Osteoblast (primary cell): ENCODE results near the gene CD300LG. TPM values are rescaled to one million over a fixed set of nuclear protein-coding genes. Genes with fewer than 3 reads are reported as not detected.

Source experiments
- DNase-seq: peaks from one replicate; pipeline ENCODE4 v3.0.0; 2011; ENCODE audit warnings: low spot score, mixed read lengths; ENCODE audit not compliant: insufficient read length; ENCODE audit errors: missing footprints
- H2AFZ ChIP-seq: 2 replicates; pipeline ENCODE4 v1.6.0; 2011; ENCODE audit warnings: mild to moderate bottlenecking, low read length
- H3K27ac ChIP-seq: 2 replicates; pipeline ENCODE4 v1.5.1; 2011; ENCODE audit warnings: mild to moderate bottlenecking, low read depth, low read length, moderate library complexity
- H3K27me3 ChIP-seq: 2 replicates; pipeline ENCODE4 v1.6.0; 2012; ENCODE audit warnings: mild to moderate bottlenecking, control low read depth, inconsistent platforms, low read length, moderate library complexity; ENCODE audit not compliant: insufficient read depth
- H3K36me3 ChIP-seq: 2 replicates; pipeline ENCODE4 v1.5.1; 2011; ENCODE audit warnings: mild to moderate bottlenecking, low read length, control low read depth, moderate library complexity; ENCODE audit not compliant: insufficient read depth
- H3K4me1 ChIP-seq: 2 replicates; pipeline ENCODE4 v1.5.1; 2011; ENCODE audit warnings: mild to moderate bottlenecking, low read length, control low read depth, moderate library complexity; ENCODE audit not compliant: insufficient read depth
- H3K4me2 ChIP-seq: 2 replicates; pipeline ENCODE4 v1.6.0; 2011; ENCODE audit warnings: mild to moderate bottlenecking, low read length; ENCODE audit not compliant: insufficient read depth
- H3K4me3 ChIP-seq: fragments of 200-600 bp; sonication (generic); 3 replicates; pipeline ENCODE4 v1.5.1; 2012; ENCODE audit warnings: mild to moderate bottlenecking, low read length, inconsistent platforms; ENCODE audit not compliant: insufficient read depth
- H3K79me2 ChIP-seq: 2 replicates; pipeline ENCODE4 v1.6.0; 2012; ENCODE audit warnings: mild to moderate bottlenecking, low read length, control low read depth, inconsistent platforms; ENCODE audit not compliant: insufficient read depth
- H3K9me3 ChIP-seq: 2 replicates; pipeline ENCODE4 v1.5.1; 2011; ENCODE audit warnings: low read depth, low read length, control low read depth
- H4K20me1 ChIP-seq: 2 replicates; pipeline ENCODE4 v1.6.0; 2012; ENCODE audit warnings: mild to moderate bottlenecking, low read length, control low read depth; ENCODE audit not compliant: insufficient read depth
- total RNA-seq: library from RNA; depleted of rRNA; stranded (reverse); fragments of >200 nt; gene quantifications from 2 replicates; pipeline ENCODE4 v1.2.3, GENCODE V29; 2012
- TF ChIP-seq, protein P1 (sequence below): IDR thresholded peaks from 2 replicates; pipeline ENCODE4 v1.5.1; 2011; ENCODE audit warnings: mild to moderate bottlenecking, low read depth, low read length, moderate library complexity; ENCODE audit errors: extremely low read depth

Gene CD300LG
- total RNA-seq, 1 donor: not detected

DNA sequence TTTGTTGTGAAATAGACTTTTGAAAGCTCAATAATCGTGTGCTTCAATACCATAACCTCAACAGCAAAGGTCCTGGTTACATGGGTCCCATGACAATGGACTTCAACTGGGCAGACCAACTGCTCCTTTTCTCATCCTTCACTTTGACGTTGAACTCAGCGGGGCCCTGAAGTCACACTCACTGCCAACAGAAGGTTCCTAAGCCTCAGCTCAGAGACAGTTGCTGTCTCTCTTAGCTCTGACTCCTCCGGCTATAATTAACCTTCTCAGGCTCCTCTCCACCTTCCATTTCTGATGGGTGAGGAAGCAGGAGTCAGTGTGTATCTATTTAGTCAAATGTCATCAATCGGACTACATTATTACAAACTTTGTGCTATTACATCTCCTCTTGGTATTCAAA lies 37.9 kb upstream of the CD300LG start:
- Histone ChIP-seq H2AFZ (no peak overlapping the region), H3K27me3 (no peaks in the 10 kb centered on the region), H3K79me2 (no peaks in the 10 kb centered on the region), H3K9me3 (no peaks in the 10 kb centered on the region), H3K4me2 (no peak overlapping the region), H3K36me3 (peaks cover 36% of the 10 kb centered on the region), H4K20me1 (no peaks in the 10 kb centered on the region), H3K4me1 (no peaks in the 10 kb centered on the region), H3K4me3 (no peak overlapping the region), H3K27ac (no peak overlapping the region)
- TF ChIP-seq, protein P1, sequence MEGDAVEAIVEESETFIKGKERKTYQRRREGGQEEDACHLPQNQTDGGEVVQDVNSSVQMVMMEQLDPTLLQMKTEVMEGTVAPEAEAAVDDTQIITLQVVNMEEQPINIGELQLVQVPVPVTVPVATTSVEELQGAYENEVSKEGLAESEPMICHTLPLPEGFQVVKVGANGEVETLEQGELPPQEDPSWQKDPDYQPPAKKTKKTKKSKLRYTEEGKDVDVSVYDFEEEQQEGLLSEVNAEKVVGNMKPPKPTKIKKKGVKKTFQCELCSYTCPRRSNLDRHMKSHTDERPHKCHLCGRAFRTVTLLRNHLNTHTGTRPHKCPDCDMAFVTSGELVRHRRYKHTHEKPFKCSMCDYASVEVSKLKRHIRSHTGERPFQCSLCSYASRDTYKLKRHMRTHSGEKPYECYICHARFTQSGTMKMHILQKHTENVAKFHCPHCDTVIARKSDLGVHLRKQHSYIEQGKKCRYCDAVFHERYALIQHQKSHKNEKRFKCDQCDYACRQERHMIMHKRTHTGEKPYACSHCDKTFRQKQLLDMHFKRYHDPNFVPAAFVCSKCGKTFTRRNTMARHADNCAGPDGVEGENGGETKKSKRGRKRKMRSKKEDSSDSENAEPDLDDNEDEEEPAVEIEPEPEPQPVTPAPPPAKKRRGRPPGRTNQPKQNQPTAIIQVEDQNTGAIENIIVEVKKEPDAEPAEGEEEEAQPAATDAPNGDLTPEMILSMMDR: no peak
- no peak for DNase-seq

DNA sequence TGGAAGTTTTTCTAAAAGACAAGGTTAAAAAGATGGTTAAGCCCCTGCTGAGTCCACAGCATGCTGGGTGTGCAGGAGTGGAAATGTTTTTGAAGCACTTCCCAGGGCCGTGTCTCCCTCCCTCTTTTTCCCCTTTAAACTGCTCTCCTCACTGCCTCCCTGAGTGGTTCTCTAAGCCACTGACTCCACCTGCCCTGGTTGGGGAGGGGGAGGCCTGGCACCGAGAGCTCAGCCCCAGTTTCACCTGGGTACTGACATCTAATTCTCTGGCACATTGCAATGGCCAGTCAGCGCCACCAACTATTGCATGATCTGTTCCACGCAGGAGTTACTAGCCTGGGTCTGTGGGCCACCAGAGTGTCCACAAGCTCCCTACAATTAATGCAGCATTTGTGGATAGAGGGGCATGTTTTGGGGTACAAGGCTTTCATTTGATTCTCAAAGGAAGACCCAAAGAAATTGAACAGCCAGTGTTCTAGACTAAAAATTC lies 36.7 kb upstream of the CD300LG start:
- Histone ChIP-seq H2AFZ (no peak overlapping the region), H3K4me3 (no peak overlapping the region), H3K4me1 (peaks cover 9% of the 10 kb centered on the region), H3K36me3 (peaks cover 41% of the 10 kb centered on the region), H3K9me3 (no peaks in the 10 kb centered on the region), H4K20me1 (no peaks in the 10 kb centered on the region), H3K79me2 (no peaks in the 10 kb centered on the region), H3K27ac (no peak overlapping the region), H3K4me2 (no peak overlapping the region), H3K27me3 (no peaks in the 10 kb centered on the region)
- DNase-seq: no peak
- TF ChIP-seq, protein P1: no peak

GRCh38 chr17:43810823-43811222 lies 36.2 kb upstream of the CD300LG start:
- Histone ChIP-seq H3K27ac (no peak overlapping the region), H3K36me3 (peaks cover 41% of the 10 kb centered on the region), H3K27me3 (no peaks in the 10 kb centered on the region), H2AFZ (no peak overlapping the region), H3K9me3 (no peaks in the 10 kb centered on the region), H3K4me3 (no peak overlapping the region), H4K20me1 (no peaks in the 10 kb centered on the region), H3K4me1 (peaks cover 9% of the 10 kb centered on the region), H3K79me2 (no peaks in the 10 kb centered on the region), H3K4me2 (no peak overlapping the region)
- TF ChIP-seq, protein P1: no peak
- no peak for DNase-seq

- no peaks in the 10 kb centered on the region for H3K9me3 ChIP-seq
- no peak overlapping the region for H3K4me3 ChIP-seq
- no peaks in the 10 kb centered on the region for H4K20me1 ChIP-seq
- no peak overlapping the region for H3K27ac ChIP-seq
- H3K79me2 ChIP-seq: no peaks in the 10 kb centered on the region
- TF ChIP-seq, protein P1: no peak
- peaks cover 50% of the 10 kb centered on the region for H3K36me3 ChIP-seq
- no peak for DNase-seq
- no peak overlapping the region for H2AFZ ChIP-seq
- no peak overlapping the region for H3K4me2 ChIP-seq
- H3K27me3 ChIP-seq: no peaks in the 10 kb centered on the region
- peaks cover 9% of the 10 kb centered on the region for H3K4me1 ChIP-seq
Measured at GRCh38 chr17:43812396-43813265, 34.3 kb upstream of the CD300LG start.
